ENCODE results near the gene FSD1. TPM values are rescaled to one million over a fixed set of nuclear protein-coding genes. Genes with fewer than 3 reads are reported as not detected.

Gene FSD1
- total and polyA plus RNA-seq, 10 of the 15 experiments (the other 5 are each of a cell fraction or from before 2014, with no cell fraction given), result 0.15 to 5.1 (median 4.0) TPM; not detected in 1

- Histone ChIP-seq H3K4me1 (ENCODE audit: control insufficient read depth, insufficient read depth, low read length) (no peaks in the 10 kb centered on the region), H3K9ac (ENCODE audit: control insufficient read depth, insufficient read depth, low read length) (no peak overlapping the region), H3K4me3 (no peak overlapping the region), H3K27ac (ENCODE audit: control insufficient read depth, insufficient read depth) (no peak overlapping the region), H4K20me1 (ENCODE audit: control insufficient read depth, insufficient read depth) (no peaks in the 10 kb centered on the region), H2AFZ (ENCODE audit: control insufficient read depth, low read depth, low read length) (no peak overlapping the region), H3K27me3 (replicated peaks in 1 of 2; ENCODE audit: control insufficient read depth in 2 of 2, insufficient read depth in 2 of 2, low read length in 1 of 2) (no peaks in the 10 kb centered on the region), H3K4me2 (ENCODE audit: control insufficient read depth, insufficient read depth) (no peak overlapping the region), H3K36me3 (ENCODE audit: control insufficient read depth in 2 of 2, insufficient read depth in 2 of 2, low read length in 1 of 2) (no peaks in the 10 kb centered on the region), H3K79me2 (ENCODE audit: control insufficient read depth, insufficient read depth, low read length) (no peaks in the 10 kb centered on the region), H3K9me3 (replicated peaks; ENCODE audit: control insufficient read depth, insufficient read depth, low read length) (no peaks in the 10 kb centered on the region; the same call in 1 of the 3 replicates)
- ChIA-PET SMC1A (ENCODE audit: uncharacterized antibody, unreplicated experiment) (no interaction called here), CTCF (interaction anchor here (2.7 kb wide), 1 partner anchor 32 kb away, joined by 13 read pairs; no protein-coding TSS in a partner anchor), RAD21 (ENCODE audit: unreplicated experiment) (no interaction called here), POLR2A (no interaction called here)
- ATAC-seq (no peak), FAIRE-seq (no peak), DNase-seq (ENCODE audit: low read depth, low spot score) (no peak)
- TF ChIP-seq LARP7 (IDR thresholded peaks at IDR 0.05), result no peak
- no peak for TF ChIP-seq BACH1 (IDR thresholded peaks at IDR 0.05; ENCODE audit: borderline replicate concordance)
- no peak for TF ChIP-seq DPF2 (IDR thresholded peaks at IDR 0.05)
- TF ChIP-seq REST (IDR thresholded peaks at IDR 0.05; ENCODE audit: low read depth, low read length), result no peak
- TF ChIP-seq SP1 (IDR thresholded peaks at IDR 0.05; ENCODE audit: low read depth, low read length), result no peak
- no peak for TF ChIP-seq ZNF24 (IDR thresholded peaks at IDR 0.05)
- TF ChIP-seq ZBTB4 (CRISPR knock-in tag; IDR thresholded peaks at IDR 0.05), result no peak
- intact Hi-C loops (cut with micrococcal nuclease; ENCODE audit: unreplicated experiment) (no loop called here), in situ Hi-C loops (cut with MboI) (no loop called here)
- no TSS peak for BruUV-seq (replicated peaks)
- WGBS (ENCODE audit: insufficient coverage, insufficient replicate concordance, low lambda C conversion rate, missing lambda C conversion rate), result 93% methylated on average over 2 of the region's 2 CpGs
These were observed 16.0 kb downstream of the FSD1 start for GRCh38 chr19:4320419-4320818.
